Rectal smooth muscle tissue (tissue), 1 donor: ENCODE results near the gene VEPH1.

Experiments used
- H3K27ac ChIP-seq: one replicate; pipeline ENCODE4 v1.7.0; 2013; ENCODE audit warnings: low read depth, low read length, inconsistent platforms
- H3K27me3 ChIP-seq: one replicate; pipeline ENCODE4 v1.7.0; 2013; ENCODE audit warnings: low read length; ENCODE audit not compliant: control insufficient read depth, insufficient read depth
- H3K36me3 ChIP-seq: one replicate; pipeline ENCODE4 v1.7.0; 2013; ENCODE audit warnings: low read length; ENCODE audit not compliant: control insufficient read depth, insufficient read depth
- H3K4me1 ChIP-seq: one replicate; pipeline ENCODE4 v1.7.0; 2013; ENCODE audit warnings: low read length; ENCODE audit not compliant: control insufficient read depth, insufficient read depth
- H3K4me3 ChIP-seq: one replicate; pipeline ENCODE4 v1.7.0; 2013; ENCODE audit warnings: low read length
- H3K9ac ChIP-seq: one replicate; pipeline ENCODE4 v1.7.0; 2013; ENCODE audit warnings: low read length

Gene VEPH1

GRCh38 chr3:157493627-157494550 lies 9.3 kb downstream of the VEPH1 start:
- Histone ChIP-seq H3K9ac (no peak overlapping the region), H3K4me1 (no peaks in the 10 kb centered on the region), H3K27ac (no peak overlapping the region), H3K4me3 (no peak overlapping the region), H3K36me3 (no peaks in the 10 kb centered on the region), H3K27me3 (no peaks in the 10 kb centered on the region)

- H3K4me3 ChIP-seq = no peak overlapping the region
- H3K27ac ChIP-seq = no peak overlapping the region
- no peaks in the 10 kb centered on the region for H3K36me3 ChIP-seq
- no peaks in the 10 kb centered on the region for H3K27me3 ChIP-seq
- no peak overlapping the region for H3K9ac ChIP-seq
- H3K4me1 ChIP-seq = no peaks in the 10 kb centered on the region
Measured at GRCh38 chr3:157491136-157491535, 12.1 kb downstream of the VEPH1 start.

DNA sequence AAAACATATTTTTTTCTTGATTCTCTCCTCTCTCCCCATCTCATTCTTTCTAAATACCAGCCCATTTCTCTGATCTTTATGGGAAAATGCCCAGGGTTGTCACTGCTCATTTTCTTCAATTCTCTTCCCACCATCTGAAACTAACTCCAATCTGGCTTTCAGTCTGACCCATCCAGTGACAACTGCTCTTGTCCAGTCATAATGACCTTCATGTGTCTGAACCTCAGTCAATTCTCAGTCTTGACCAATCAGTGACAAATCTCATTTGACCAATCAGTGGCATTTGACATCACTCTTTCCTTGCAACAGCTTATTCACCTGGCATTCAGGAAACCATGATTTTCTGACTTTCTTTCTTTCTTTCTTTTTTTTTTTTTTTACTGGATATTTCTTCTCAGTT lies 15.1 kb downstream of the VEPH1 start:
- no peaks in the 10 kb centered on the region for H3K36me3 ChIP-seq
- H3K4me1 ChIP-seq = no peaks in the 10 kb centered on the region
- H3K27me3 ChIP-seq = no peaks in the 10 kb centered on the region
- no peak overlapping the region for H3K27ac ChIP-seq
- H3K9ac ChIP-seq = no peak overlapping the region
- H3K4me3 ChIP-seq = no peak overlapping the region

- no peaks in the 10 kb centered on the region for H3K27me3 ChIP-seq
- H3K4me3 ChIP-seq = no peak overlapping the region
- H3K4me1 ChIP-seq = no peaks in the 10 kb centered on the region
- H3K9ac ChIP-seq = no peak overlapping the region
- no peaks in the 10 kb centered on the region for H3K36me3 ChIP-seq
- H3K27ac ChIP-seq = no peak overlapping the region
Measured at GRCh38 chr3:157487339-157487738, 15.9 kb downstream of the VEPH1 start.

DNA sequence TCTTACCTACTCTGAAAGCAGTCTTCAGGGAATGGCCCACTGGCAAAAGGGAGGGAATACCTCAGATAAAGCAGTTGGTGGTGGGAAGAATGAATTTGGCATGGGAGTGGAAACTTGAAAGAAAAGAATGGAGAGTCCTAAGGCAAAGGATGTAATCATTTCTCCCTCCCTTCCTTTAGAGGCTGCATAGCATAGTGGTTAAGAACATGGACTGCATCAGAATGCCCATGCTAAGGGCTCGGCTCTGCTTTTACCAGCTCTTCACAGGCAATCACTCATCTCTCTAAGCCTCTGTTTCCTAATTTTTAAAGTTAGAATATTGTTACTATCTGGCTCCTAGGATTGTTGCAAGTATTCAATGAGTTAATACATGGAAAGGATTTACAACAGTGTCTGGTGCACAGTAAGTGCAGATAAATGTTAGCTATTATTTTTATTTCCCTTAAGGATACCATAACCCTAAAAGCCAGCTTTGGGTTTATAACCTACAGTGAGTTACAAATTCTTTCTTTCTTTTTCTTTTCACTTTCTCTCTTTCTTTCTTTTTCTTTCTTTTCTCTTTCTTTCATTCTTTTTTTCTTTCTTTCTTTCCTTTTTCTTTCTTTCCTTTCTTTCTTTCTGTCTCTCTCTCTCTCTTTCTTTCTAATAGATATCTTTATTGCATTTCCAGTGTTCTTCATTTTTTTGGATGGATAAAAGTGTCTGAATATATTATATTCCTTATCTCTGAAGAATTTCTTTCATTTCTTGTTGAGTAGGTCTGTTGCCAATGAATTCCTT lies 23.6 kb downstream of the VEPH1 start:
- Histone ChIP-seq H3K27me3 (no peaks in the 10 kb centered on the region), H3K9ac (no peak overlapping the region), H3K36me3 (no peaks in the 10 kb centered on the region), H3K4me3 (no peak overlapping the region), H3K4me1 (no peaks in the 10 kb centered on the region), H3K27ac (no peak overlapping the region)

DNA sequence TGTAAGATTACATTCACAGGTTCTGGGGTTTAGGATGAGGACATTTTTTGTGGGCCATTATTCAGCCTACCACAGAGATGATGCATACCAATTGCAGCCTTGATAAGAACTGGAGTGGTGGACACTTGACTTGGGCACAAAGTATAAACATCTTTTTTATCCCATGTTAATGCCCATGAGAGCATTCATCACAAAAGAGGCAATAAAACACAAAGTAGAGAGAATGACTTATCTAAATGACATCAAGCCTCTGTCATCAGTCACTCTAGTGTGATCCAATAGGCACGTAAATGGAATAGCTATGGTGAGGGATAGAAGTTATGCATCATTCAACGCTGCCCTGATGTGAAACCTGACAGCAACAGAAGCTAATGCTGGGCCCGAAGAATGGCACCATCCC lies 25.8 kb downstream of the VEPH1 start:
- no peak overlapping the region for H3K4me3 ChIP-seq
- no peak overlapping the region for H3K9ac ChIP-seq
- no peaks in the 10 kb centered on the region for H3K36me3 ChIP-seq
- no peaks in the 10 kb centered on the region for H3K27me3 ChIP-seq
- H3K27ac ChIP-seq = no peak overlapping the region
- H3K4me1 ChIP-seq = no peaks in the 10 kb centered on the region

DNA sequence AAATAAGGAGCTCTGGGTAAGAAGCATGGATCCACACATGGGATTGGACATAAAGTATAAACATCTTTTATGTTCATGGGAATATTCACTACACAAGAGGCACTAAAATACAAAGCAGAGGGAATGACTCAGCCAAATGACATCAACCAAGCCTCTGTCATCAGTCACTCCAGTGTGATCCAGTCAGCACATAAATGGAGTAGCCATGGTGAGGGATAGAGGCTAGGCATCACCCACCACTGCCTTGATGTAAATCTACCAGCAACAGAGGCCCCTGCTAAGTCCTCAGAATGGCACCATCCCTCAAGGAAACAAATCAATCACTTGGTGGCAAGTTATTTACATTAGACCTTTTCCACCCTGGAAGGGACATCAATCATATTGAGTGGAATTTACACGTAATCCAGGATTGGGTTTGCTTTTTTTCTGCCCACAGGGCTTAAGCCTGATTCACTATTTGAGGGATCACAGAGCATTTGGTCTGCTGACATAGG lies 27.2 kb downstream of the VEPH1 start:
- Histone ChIP-seq H3K27me3 (no peaks in the 10 kb centered on the region), H3K4me3 (no peak overlapping the region), H3K9ac (no peak overlapping the region), H3K4me1 (no peaks in the 10 kb centered on the region), H3K27ac (no peak overlapping the region), H3K36me3 (no peaks in the 10 kb centered on the region)

DNA sequence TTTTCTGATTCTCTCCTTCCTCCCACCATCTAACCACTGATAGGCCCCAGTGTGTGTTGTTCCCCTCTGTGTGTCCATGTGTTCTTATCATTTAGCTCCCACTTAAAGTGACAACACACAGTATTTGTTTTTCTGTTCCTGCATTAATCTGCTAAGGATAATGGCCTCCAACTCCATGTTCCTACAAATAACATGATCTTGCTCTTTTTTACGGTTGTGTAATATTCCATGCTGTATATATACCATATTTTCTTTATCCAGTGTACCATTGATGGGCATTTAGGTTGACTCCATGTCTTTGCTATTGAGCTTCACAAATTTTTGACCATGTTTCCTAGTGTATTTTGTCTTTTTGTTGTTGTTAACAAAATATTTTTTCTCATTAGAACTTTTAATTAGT lies 30.6 kb downstream of the VEPH1 start:
- H3K4me3 ChIP-seq = no peak overlapping the region
- no peaks in the 10 kb centered on the region for H3K27me3 ChIP-seq
- no peak overlapping the region for H3K9ac ChIP-seq
- no peaks in the 10 kb centered on the region for H3K36me3 ChIP-seq
- H3K4me1 ChIP-seq = no peaks in the 10 kb centered on the region
- H3K27ac ChIP-seq = no peak overlapping the region

- H3K27ac ChIP-seq = no peak overlapping the region
- no peaks in the 10 kb centered on the region for H3K36me3 ChIP-seq
- H3K9ac ChIP-seq = no peak overlapping the region
- H3K27me3 ChIP-seq = no peaks in the 10 kb centered on the region
- no peak overlapping the region for H3K4me3 ChIP-seq
- H3K4me1 ChIP-seq = no peaks in the 10 kb centered on the region
Measured at GRCh38 chr3:157471064-157471463, 32.2 kb downstream of the VEPH1 start.

GRCh38 chr3:157469561-157470294 lies 33.5 kb downstream of the VEPH1 start:
- Histone ChIP-seq H3K9ac (no peak overlapping the region), H3K36me3 (no peaks in the 10 kb centered on the region), H3K4me3 (no peak overlapping the region), H3K27ac (no peak overlapping the region), H3K4me1 (no peaks in the 10 kb centered on the region), H3K27me3 (no peaks in the 10 kb centered on the region)

DNA sequence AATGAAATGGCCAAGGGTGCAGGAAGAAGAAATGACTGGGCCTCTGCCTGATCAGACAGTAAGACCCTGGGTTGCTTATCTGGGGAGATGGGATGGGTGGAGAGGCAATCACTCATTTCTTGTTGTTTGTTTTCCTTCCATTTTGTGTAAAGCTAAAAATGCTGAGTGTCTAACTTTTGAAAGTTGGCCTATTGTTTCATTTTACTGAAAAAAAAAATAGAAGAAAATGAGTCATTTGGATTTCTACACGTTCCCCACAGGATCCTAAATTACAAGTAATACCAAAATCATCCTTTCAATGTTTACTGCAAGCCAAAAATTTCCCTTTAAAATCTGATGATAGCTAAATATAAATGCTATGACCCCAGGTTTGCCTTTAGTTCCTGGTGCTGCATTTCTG lies 36.0 kb downstream of the VEPH1 start:
- H3K27ac ChIP-seq = no peak overlapping the region

DNA sequence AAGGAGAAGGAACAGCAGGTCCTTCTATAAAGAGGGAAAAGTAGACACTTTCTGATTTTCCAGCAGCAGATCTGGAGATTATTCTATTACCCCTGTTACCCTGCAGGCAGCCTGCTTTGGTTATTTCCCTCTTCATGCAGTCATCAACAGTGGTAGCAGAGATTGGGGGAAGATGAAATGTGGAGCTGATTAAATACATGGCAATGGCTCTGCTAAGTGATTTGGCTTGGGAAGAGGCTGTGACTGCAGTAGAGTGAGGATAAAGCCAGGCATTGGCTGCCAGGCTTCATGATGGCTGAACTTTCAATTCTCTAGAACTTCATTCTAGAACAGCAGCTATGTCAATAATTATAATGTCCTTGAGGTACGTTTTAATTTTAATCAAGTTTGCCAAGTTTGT lies 37.5 kb downstream of the VEPH1 start:
- H3K4me3 ChIP-seq = no peak overlapping the region
- no peaks in the 10 kb centered on the region for H3K4me1 ChIP-seq
- H3K27me3 ChIP-seq = no peaks in the 10 kb centered on the region
- no peaks in the 10 kb centered on the region for H3K36me3 ChIP-seq
- H3K27ac ChIP-seq = no peak overlapping the region
- H3K9ac ChIP-seq = no peak overlapping the region

More for the DNA sequence above, 36.0 kb downstream of the VEPH1 start:
- no peaks in the 10 kb centered on the region for H3K4me1 ChIP-seq
- H3K27me3 ChIP-seq = no peaks in the 10 kb centered on the region
- H3K36me3 ChIP-seq = no peaks in the 10 kb centered on the region
- H3K9ac ChIP-seq = no peak overlapping the region
- no peak overlapping the region for H3K4me3 ChIP-seq
